Loucy (cell line): ENCODE measurements around the gene MAP9.

Experiments
- CTCF ChIP-seq: fragments of 200-600 bp; sonication (generic); conservative IDR thresholded peaks from 2 replicates; pipeline ENCODE4 v1.5.1; 2014; ENCODE audit warnings: mild to moderate bottlenecking, antibody characterized with exemption, low read length
- EZH2phosphoT487 ChIP-seq: fragments of 200-600 bp; IDR thresholded peaks from 2 replicates; pipeline ENCODE4 v1.6.1; 2018; ENCODE audit warnings: antibody characterized with exemption, mild to moderate bottlenecking, moderate library complexity, borderline replicate concordance

- TF ChIP-seq CTCF (no peak), EZH2phosphoT487 (no peak)
Measured at GRCh38 chr4:155319516-155319915, 57.2 kb downstream of the MAP9 start.
